H1 (cell line): ENCODE results near the gene VASN. TPM values are rescaled to one million over a fixed set of nuclear protein-coding genes. Genes with fewer than 3 reads are reported as not detected.

Experiments
- polyA plus RNA-seq, 7 experiments: library from polyadenylated mRNA; depleted of rRNA in 3 of 7; stranded (reverse) in 5 of 7; unstranded in 2 of 7; fragments of >200 nt in 5 of 7; fragments of 200-250 nt in 2 of 7; gene quantifications; 1 replicate in 5 of 7; 2 replicates in 1 of 7; 4 replicates in 1 of 7; pipeline versions ENCODE4 v1.2.1 to v1.2.3, GENCODE V29; 2011 to 2013; ENCODE audit warnings: missing spikeins in 2 of 7, mixed read lengths in 2 of 7
- total RNA-seq: library from RNA; stranded (reverse); fragmentation: NEBNext Ultra II Directional; extraction: Animal tissue kit (Norgen Biotek cat#: 25700); gene quantifications from 2 replicates; pipeline ENCODE4 v1.2.1, GENCODE V29; 2021
- TF ChIP-seq, protein P1 (sequence below): IDR thresholded peaks from 2 replicates; pipeline ENCODE4 v1.6.1; 2012; ENCODE audit warnings: low read length, inconsistent platforms

Gene VASN
- total and polyA plus RNA-seq, 2 of the 8 experiments (the other 6 are each of a cell fraction or from before 2014, with no cell fraction given): 9.6 to 11.3 TPM

DNA sequence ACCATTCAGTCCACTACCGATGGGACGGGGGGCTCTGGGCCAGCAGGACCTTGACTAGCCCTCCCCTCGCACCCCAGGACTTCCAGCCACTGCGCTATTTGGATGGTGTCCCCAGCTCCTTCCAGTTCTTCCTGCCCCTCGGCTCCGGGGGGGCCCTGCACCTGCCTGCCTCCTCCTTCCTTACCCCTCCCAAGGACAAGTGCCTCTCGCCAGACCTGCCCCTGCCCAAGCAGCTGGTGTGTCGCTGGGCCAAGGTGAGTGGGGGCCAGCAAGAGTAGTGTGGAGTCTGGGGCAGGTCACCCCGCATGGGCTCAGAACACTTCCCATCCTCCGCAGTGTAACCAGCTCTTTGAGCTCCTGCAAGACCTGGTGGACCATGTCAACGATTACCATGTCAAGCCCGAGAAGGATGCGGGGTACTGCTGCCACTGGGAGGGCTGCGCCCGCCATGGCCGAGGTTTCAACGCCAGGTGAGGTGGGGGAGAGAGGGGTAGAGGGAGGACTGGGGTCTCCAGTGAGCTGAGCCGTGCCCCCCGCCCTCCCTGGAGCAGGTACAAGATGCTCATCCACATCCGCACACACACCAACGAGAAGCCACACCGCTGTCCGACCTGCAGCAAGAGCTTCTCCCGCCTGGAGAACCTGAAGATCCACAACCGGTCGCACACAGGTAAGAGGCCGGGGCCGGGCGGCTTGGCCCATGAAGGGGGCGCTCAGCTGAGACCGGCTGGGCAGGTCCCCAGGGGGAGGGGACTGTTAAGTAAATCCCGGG lies 36.7 kb upstream of the VASN start (continued):
- TF ChIP-seq, protein P1, sequence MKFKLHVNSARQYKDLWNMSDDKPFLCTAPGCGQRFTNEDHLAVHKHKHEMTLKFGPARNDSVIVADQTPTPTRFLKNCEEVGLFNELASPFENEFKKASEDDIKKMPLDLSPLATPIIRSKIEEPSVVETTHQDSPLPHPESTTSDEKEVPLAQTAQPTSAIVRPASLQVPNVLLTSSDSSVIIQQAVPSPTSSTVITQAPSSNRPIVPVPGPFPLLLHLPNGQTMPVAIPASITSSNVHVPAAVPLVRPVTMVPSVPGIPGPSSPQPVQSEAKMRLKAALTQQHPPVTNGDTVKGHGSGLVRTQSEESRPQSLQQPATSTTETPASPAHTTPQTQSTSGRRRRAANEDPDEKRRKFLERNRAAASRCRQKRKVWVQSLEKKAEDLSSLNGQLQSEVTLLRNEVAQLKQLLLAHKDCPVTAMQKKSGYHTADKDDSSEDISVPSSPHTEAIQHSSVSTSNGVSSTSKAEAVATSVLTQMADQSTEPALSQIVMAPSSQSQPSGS: no peak
